ENCODE measurements around the gene EI24. TPM values are rescaled to one million over a fixed set of nuclear protein-coding genes. Genes with fewer than 3 reads are reported as not detected.

Gene EI24
- total and polyA plus RNA-seq, 9 of the 15 experiments (the other 6 are each of a cell fraction or from before 2014, with no cell fraction given) = 50.4 to 260 (median 168) TPM

- TF ChIP-seq BRD9 (IDR thresholded peaks at IDR 0.05; ENCODE audit: low read depth, partially characterized antibody) (peak; percentile 79), GABPB1 (CRISPR knock-in tag; IDR thresholded peaks at IDR 0.05) (peak; percentile 45; the same call in 1 of the 2 replicates), TRIM25 (IDR thresholded peaks at IDR 0.05; ENCODE audit: borderline replicate concordance) (peak; percentile 67; the same call in 1 of the 2 replicates), IRF2 (CRISPR knock-in tag; IDR thresholded peaks at IDR 0.05) (no peak), ZBTB2 (IDR thresholded peaks at IDR 0.05) (peak; percentile 52; the same call in 1 of the 2 replicates), ZNF347 (CRISPR knock-in tag; IDR thresholded peaks at IDR 0.05; ENCODE audit: low read depth) (no peak), TBP (optimal IDR thresholded peaks at IDR 0.05; ENCODE audit: low read depth, low read length) (no peak), STAT5A (IDR thresholded peaks at IDR 0.05; ENCODE audit: borderline replicate concordance, low read length) (0 out of 2 replicates have a peak, but pooled peaks have one; percentile 10), ZNF830 (CRISPR knock-in tag; IDR thresholded peaks at IDR 0.05) (no peak), ZNF507 (tag; conservative IDR thresholded peaks at IDR 0.05) (no peak), ZNF316 (IDR thresholded peaks at IDR 0.05) (0 out of 2 replicates have a peak, but pooled peaks have one; percentile 5), ZNF655 (CRISPR knock-in tag; IDR thresholded peaks at IDR 0.05) (no peak), ELK1 (CRISPR knock-in tag; IDR thresholded peaks at IDR 0.05) (no peak), LARP7 (IDR thresholded peaks at IDR 0.05) (peak; percentile 96), EHMT2 (IDR thresholded peaks at IDR 0.05) (peak; percentile 58; the same call in 1 of the 2 replicates), MIER1 (IDR thresholded peaks at IDR 0.05; ENCODE audit: low read depth) (peak; percentile 53; the same call in 1 of the 2 replicates), HLTF (IDR thresholded peaks at IDR 0.05) (peak; percentile 76; the same call in 1 of the 2 replicates)
- TF ChIP-seq, protein P1, sequence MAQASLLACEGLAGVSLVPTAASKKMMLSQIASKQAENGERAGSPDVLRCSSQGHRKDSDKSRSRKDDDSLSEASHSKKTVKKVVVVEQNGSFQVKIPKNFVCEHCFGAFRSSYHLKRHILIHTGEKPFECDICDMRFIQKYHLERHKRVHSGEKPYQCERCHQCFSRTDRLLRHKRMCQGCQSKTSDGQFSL (CRISPR knock-in tag; IDR thresholded peaks at IDR 0.05) = no peak
- TF ChIP-seq, protein P1 (tag; IDR thresholded peaks at IDR 0.05) = no peak
- TF ChIP-seq, protein P2, sequence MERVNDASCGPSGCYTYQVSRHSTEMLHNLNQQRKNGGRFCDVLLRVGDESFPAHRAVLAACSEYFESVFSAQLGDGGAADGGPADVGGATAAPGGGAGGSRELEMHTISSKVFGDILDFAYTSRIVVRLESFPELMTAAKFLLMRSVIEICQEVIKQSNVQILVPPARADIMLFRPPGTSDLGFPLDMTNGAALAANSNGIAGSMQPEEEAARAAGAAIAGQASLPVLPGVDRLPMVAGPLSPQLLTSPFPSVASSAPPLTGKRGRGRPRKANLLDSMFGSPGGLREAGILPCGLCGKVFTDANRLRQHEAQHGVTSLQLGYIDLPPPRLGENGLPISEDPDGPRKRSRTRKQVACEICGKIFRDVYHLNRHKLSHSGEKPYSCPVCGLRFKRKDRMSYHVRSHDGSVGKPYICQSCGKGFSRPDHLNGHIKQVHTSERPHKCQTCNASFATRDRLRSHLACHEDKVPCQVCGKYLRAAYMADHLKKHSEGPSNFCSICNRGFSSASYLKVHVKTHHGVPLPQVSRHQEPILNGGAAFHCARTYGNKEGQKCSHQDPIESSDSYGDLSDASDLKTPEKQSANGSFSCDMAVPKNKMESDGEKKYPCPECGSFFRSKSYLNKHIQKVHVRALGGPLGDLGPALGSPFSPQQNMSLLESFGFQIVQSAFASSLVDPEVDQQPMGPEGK (CRISPR knock-in tag; IDR thresholded peaks at IDR 0.05; ENCODE audit: borderline replicate concordance) = no peak
Observed at GRCh38 chr11:125593114-125593820, 24.0 kb downstream of the EI24 start (continued).
